Lung microvascular endothelial cell (primary cell): ENCODE measurements around the gene MED27. TPM values are rescaled to one million over a fixed set of nuclear protein-coding genes. Genes with fewer than 3 reads are reported as not detected.

Experiments used
- DNase-seq, 2 donors: peaks; one replicate each; pipeline versions ENCODE4 v3.0.0 to v3.0.0-alpha.2; 2010; ENCODE audit warnings: low read depth in 2 of 2
- total RNA-seq: library from RNA; depleted of rRNA; stranded (reverse); fragments of >200 nt; gene quantifications from 2 replicates; pipeline ENCODE4 v1.2.1, GENCODE V29; 2014

Gene MED27
- total RNA-seq, 1 donor from 2014 or later = 10.7 TPM

- DNase-seq = peak; percentile 12 to 32
Measured at GRCh38 chr9:131885144-131885609, 194.5 kb downstream of the MED27 start.

DNA sequence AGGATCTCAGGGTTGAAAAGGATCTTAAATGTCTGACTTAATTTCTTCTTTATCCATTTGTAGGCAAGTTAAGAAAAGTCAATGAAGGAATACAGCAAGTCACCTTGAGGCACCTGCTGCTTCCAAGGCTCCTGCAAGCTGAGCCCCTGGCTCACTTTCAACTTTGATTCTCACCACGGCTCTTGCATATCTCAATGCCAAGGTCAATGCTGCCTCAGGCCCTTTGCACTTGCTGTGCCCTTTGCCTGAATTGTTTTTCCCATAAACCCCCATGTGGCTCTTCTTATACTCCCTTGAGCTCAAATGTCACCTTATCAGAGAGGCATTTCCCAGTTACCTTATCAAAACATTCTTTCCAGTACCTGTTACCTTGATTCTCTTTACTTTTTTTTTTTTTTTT is 195.4 kb downstream of the MED27 start:
- DNase-seq = no peak

- peak in 1 of 2 donors; percentile 10 for DNase-seq
Measured at GRCh38 chr9:131880833-131881583, 198.7 kb downstream of the MED27 start.

- no peak for DNase-seq
Measured at GRCh38 chr9:131879911-131880290, 199.8 kb downstream of the MED27 start.

- no peak for DNase-seq
Measured at GRCh38 chr9:131879181-131879910, 200.3 kb downstream of the MED27 start.

GRCh38 chr9:131876486-131876885 is 203.2 kb downstream of the MED27 start:
- no peak for DNase-seq

GRCh38 chr9:131875828-131876485 is 203.7 kb downstream of the MED27 start:
- DNase-seq = peak; percentile 42 to 47

DNA sequence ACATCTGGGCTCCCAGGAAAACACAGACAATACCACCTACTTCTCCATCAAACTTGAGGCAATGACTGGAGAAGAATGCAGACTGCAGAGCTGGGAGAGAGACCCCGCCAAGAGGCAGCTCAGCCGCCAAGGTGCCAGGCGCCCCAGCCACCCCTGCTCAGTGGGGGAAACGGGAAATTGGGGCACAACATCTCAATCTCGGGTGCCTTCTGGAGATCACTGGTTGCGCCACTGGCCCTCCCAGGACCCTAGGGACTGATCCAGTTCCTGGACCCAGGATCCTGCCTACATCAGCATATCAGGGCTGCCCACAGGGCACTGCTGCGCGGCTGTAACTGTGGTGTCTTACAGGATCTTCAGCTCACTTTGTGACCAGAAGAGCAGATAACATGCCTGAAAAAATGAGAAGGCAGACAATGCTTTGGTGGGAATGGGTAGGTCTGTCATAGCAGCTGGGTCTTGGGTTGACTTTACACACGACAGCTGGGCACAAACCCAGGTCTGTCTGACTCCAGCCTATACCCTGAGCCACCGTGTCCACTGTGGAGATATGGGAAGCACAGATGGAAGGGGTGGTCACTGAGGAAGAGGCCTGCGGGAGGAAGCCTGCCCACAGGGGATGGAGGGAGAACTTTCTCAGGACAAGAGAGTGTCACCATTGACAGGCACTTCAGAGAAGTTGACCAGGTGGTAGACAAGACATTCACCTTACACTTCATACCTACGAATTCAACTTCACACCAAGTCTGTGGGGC is 204.6 kb downstream of the MED27 start:
- no peak for DNase-seq

DNA sequence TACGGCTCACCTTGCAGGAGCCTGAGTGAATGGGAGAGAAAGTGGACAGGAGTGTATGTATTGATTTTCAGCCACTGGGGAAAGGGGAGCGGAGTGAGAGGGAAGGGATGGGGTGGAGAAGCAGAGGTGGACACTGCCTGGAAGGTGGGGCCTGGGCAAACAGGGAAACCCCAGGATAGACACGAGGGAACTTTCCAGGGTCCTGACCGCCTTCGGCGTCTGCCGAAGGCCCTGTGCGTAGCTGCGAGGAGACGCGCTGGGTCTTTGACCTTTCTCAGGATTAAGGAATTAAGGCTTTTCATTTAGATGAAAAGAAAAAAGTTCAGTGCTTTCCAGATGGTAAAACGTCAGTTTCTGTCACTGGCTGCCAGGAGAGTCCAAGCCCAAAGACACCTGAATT is 205.2 kb downstream of the MED27 start:
- no peak for DNase-seq

DNA sequence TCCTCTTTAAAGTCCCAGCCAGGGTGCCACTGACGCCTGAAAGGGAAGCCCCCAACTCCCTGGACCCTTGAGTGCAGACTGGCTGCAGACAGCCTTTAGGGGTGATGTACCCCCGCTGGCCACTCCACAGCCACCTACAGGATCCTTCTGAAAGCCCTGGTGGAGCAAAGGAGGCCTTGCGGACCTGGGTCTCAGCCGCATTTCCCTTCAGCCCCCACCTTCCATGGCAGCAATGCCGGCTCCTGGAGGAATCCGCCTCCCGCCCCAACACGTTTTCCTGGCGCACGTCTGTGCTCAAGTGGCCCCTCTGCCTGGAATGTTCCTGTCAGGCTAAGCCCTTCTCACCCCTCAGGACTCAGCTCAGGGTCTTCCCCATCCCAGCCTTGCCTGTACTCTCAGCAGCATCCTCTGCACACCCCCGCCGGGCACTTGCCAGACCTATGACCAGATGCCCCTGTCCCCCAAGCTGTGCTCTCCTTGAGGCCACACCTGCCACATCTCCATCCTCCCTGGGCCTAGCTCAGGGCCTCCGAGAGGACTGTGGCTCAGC is 205.7 kb downstream of the MED27 start:
- no peak for DNase-seq

DNA sequence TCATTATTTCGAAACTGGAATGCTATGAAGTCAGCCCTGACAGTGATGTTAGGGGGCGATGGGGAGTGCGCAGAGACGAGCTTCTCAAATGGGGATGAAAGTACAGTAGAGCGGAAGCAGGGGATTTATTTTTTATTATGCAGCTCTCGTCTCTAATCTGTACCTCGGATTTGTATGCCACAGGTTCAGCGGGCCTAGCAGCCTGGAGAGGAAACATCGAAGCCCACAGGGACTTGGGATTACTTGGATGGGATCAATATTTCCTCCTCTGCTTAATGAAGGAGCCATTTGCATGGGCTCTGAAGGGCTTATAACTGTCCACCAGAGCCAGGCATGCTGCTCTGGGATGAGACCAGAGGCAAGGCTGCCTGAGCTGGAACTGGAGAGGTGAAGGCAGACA is 206.3 kb downstream of the MED27 start:
- DNase-seq = no peak

- DNase-seq = no peak
Measured at GRCh38 chr9:131872702-131873101, 207.0 kb downstream of the MED27 start.

- no peak for DNase-seq
Measured at GRCh38 chr9:131872006-131872405, 207.7 kb downstream of the MED27 start.

- no peak for DNase-seq
Measured at GRCh38 chr9:131870156-131870555, 209.5 kb downstream of the MED27 start.

- DNase-seq = no peak
Measured at GRCh38 chr9:131869348-131869747, 210.3 kb downstream of the MED27 start.

DNA sequence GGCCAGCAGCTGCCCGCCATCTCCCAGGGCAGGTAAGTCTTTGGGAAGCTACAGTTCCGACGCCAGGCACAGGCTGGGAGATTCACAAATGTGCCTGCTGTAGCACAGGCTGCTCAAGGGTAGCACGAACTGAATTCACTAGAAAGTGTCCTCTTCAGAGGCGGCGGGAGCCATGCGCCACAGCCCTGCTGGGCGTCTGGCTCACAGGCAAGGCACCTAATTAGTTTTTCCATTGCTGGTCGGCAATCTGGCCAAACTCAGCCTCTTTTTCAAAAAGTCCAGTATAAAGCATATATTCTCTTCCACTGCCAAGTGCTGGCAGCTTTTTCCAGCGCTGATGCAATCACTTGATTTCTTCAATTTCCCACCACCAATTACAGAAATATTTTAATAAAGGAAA is 210.9 kb downstream of the MED27 start:
- no peak for DNase-seq

DNA sequence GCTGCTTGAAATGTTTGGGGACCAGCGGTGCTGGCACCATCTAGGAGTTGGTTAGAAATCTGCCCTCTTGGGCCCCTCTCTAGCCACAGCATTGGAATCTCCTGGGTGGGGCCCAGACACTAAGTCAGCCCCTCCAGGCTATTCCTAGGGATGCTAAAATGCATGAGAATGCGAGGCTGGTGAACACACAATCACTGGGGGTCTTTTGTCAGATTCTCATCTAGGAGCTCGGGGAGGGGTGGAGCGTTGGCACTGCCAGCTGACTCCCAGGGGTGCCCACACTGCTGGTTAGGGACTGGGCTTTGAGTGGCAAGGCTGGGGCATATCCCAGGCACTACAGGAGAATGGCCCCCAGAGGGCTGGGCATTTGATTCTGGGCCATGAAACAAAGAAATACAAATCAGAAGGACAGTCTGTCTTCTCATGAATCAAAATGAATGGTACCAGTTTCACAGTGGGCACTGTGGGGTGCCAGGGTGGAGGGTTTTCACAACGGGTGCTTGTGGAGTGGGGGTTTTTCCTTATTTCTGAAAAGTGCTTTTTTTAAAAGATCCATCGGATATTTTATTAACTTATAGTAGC is 212.0 kb downstream of the MED27 start:
- DNase-seq = no peak

DNA sequence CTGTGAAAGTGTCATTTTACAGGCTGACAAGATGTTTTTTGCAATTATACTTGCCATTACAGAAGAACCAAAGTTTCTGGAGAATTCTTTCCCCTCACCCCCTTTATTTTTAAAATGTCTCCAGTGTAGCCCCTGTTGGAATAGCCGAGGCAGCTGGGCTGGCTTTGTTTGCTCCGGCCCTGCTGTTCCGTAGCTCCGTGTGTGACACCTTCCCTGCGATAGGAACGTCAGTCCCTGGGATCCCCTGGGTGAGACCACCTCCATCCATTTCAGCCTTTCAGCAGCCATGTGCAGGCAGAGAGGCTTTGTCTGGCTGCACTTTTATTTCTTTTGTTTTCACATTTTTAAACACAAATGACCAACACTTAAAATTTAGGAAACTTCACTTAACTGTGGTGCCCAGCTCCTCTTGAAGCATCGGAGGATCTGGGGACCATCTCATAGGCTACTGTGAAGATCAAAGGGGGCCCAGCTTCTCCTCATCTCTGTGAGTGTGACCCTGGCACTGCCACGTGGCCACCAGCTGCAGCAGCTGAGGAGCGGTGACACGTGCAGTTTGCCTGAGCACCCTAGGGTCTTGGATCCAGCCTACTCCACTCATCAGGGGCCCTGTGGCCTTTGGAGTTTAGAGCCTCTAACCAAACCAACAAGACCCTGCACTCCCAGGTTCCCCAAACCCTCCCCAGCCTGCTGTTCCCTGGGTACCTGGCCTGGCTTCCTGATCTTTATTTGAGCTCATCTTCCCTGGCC is 214.0 kb downstream of the MED27 start:
- DNase-seq = no peak

DNA sequence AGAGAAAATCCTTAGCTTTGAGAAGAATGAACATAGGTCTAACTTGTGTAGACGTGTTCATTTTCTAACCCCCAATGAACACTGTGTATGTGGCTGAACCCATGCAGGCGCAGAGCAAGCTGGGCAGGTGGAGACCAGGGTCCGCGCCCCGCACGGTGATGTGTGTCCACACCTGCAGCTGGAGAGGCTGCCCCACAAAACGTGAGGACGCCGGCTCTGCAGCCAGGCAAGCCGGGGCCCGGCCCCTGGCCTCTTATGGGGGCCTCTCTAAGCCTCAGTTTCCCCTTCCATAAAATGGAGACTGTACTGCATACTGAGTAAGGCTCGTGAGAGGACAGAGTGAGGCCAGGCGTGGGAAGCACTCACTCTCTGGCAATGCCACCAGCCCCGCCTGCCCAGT is 215.1 kb downstream of the MED27 start:
- no peak for DNase-seq

DNA sequence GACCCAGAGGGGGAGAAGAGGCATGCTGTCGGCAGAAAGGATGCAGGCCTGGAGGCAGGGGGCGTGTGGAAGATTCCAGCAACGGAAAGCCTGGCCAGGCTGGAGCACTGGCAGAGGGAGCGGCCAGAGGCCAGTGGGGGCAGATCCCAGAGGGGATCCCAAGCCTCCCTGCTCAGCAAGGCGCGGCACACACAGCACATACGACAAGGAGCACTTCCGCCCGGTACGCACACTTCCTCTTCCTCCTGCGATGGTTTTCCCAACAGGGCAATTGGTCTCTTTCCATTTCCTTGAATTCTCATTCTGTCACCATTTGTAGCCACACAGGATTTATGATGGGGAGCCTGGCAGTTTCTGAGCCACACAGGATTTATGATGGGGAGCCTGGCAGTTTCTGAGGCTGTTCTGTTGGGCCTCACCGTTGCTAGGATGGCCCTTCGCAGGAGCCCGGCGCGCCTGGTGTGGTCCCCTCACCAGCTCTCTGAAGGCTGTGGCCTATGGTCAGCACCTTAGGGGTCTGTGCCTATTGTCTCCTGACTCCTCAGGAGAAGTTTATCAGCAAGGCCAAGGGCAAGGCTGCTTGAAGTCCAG is 216.3 kb downstream of the MED27 start:
- DNase-seq = no peak
